Motor neuron (in vitro differentiated cells): ENCODE data around the gene VAC14. TPM values are rescaled to one million over a fixed set of nuclear protein-coding genes. Genes with fewer than 3 reads are reported as not detected.

Source experiments
- ATAC-seq, 8 experiments: fragments of 200-7000 bp; cut with Tn5 transposase; replicated peaks in 6 of 8; 2 replicates each; pipeline ENCODE4 v1.8.0; 2021; ENCODE audit warnings: mild to moderate bottlenecking in 8 of 8, moderate library complexity in 8 of 8
- H3K27ac ChIP-seq, 2 donors: fragments of 250-450 bp; sonication (Bioruptor Pico); 2 replicates each; pipeline ENCODE4 v1.9.0; 2021; ENCODE audit warnings: antibody characterized with exemption in 2 of 2, mild to moderate bottlenecking in 2 of 2, moderate library complexity in 1 of 2
- H3K4me1 ChIP-seq, 2 donors: fragments of 250-450 bp; sonication (Bioruptor Pico); replicated peaks in 1 of 2; 2 replicates each; pipeline ENCODE4 v1.6.1; 2021; ENCODE audit warnings: antibody characterized with exemption in 2 of 2, mild to moderate bottlenecking in 2 of 2, moderate library complexity in 1 of 2
- H3K4me3 ChIP-seq, 5 donors: fragments of 250-450 bp; sonication (Bioruptor Pico); 2 replicates each; pipeline ENCODE4 v1.9.0; 2021; ENCODE audit warnings: antibody characterized with exemption in 5 of 5, mild to moderate bottlenecking in 5 of 5, moderate library complexity in 4 of 5
- WGBS, 10 experiments: fragments of 450-650 bp; shearing (Covaris generic); methylation state at CpG; one replicate each; pipeline ENCODE4 v1.0.0; 2022; 5-methylcytosine and 5-hydroxymethylcytosine counted together
- in situ Hi-C, 9 experiments: fragments of 400-800 bp; cut with MboI; loops; one replicate each; pipeline ENCODE4 v1.15.0; 2021; ENCODE audit warnings: low sequenced_read_pairs in 9 of 9, low pct_unique_long_range_greater_than_20kb in 2 of 9; ENCODE audit not compliant: unreplicated experiment in 9 of 9
- total RNA-seq, 8 experiments: library from RNA; unstranded; fragments of 300-600 nt; gene quantifications; 2 replicates each; pipeline versions ENCODE4 v1.2.3 to v1.2.4, GENCODE V29; 2022

The VAC14 gene
- total RNA-seq, 8 experiments from 2014 or later = 9.3 to 34.5 (median 17.0) TPM

DNA sequence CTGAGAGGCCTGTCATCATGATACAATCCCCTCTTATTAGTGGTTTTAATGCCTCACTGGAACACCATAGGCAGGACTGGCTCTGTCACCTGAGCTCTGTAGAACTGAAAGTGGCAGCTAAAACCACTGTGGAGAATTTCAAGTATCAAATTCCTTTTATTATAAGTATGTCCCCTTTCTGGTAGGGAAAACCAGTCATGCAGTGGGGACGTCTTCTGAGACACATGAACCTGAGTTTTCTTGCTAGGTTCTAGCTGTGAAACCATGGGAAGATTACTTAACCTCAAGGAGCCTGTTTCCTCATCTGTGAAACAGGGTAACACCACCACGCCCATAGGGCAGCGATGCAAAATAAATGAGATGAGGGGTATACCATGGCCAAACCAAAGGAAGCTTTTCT is 4.7 kb downstream of the VAC14 start:
- 50 to 100% (median 93%) methylated on average over 1 to 3 of the region's 3 CpGs; no CpG with 5 or more reads in 3 of the 10 experiments for WGBS, 10 experiments
- no peak for ATAC-seq
- Histone ChIP-seq H3K27ac (no peak overlapping the region), H3K4me3 (no peak overlapping the region), H3K4me1 (peaks cover 4 to 17% of the 10 kb centered on the region in 2 donors)
- in situ Hi-C loops = no loop called here

DNA sequence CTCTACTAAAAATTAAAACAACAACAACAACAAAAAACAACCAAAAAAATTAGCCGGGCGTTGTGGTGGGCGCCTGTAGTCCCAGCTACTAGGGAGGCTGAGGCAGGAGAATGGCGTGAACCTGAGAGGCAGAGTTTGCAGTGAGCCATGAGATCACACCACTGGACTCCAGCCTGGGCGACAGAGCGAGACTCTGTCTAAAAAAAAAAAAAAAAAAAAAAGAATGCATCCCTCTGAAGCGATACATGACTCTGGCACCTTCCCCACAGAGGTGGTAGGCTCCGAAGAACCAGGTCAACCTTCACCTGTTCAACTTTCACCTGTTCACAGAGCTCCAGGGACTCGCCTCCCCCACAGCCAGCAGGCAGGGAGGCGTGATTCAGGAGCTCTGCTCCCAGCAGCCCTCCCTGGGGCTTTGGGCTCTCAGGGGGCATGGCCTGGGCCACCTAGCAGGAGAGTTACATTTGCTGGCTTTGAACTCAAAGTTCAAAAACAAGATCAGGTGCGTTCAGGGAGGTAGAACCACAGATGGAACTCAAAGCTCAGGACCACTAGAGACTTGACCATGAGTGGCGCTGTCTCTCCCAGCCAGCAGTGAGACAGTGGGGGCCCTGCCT is 5.6 kb downstream of the VAC14 start:
- Histone ChIP-seq H3K4me1 (peaks cover 4 to 17% of the 10 kb centered on the region in 2 donors), H3K4me3 (no peak overlapping the region), H3K27ac (no peak overlapping the region)
- 40 to 100% (median 93%) methylated on average over 1 to 7 of the region's 12 CpGs; no CpG with 5 or more reads in 2 of the 10 experiments for WGBS, 10 experiments
- in situ Hi-C loops = no loop called here
- ATAC-seq = no peak

DNA sequence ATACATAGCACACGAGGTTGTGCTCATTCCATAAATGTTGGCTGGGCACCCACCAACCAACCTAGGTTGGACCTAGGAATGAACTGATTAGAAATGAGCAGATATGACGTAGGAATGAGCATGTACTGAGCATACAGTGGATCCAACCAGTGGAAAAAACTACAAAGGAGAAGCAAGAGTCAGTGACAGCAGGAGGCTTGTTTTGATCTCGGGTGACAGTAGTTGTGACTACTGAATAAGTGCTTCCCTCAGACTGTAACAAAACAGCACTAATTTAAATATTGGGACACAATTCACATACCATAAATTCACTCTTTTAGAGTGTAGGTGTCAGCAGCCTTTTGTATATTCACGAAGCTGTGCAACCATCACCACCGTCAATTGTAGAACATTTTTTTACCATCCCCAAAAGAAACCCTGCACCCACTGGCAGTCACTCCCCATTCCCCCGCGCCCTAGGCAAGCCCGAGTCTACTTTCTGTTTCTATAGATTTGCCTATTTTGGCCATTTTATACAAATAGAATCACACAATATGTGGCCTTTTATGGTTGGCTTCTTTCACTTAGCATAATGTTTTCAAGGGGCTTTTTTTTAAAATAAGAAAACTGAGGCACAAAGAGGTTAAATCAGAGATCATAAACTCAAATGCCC is 7.0 kb downstream of the VAC14 start:
- 49 to 94% (median 66%) methylated on average over 2 to 7 of the region's 8 CpGs for WGBS, 10 experiments
- Histone ChIP-seq H3K27ac (no peak overlapping the region), H3K4me1 (peaks cover 0 to 9% of the 10 kb centered on the region in 2 donors), H3K4me3 (no peak overlapping the region)
- peak in 1 of 8 experiments; percentile 6 for ATAC-seq
- in situ Hi-C loops = no loop called here

DNA sequence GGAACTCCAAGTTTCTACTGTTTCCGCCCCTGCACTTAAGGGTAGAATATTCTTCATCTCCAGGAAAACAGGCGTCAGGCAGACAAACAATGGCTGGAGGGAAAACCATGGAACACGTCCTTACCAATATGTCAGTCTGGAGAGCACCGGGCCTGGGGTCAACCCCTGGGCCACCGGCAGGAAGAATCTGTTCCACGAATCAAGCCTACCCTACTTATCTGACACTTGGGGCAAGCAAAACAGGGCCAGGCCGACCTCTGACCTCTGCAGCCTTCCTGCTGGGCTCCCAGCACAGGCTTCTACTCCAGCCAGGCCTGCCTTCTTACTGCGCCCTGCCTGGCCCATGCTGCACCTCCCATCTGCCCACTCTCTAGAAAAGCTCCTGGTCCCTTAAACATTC is 10.1 kb downstream of the VAC14 start:
- H3K4me3 ChIP-seq = no peak overlapping the region
- no peak for ATAC-seq
- peaks cover 0 to 9% of the 10 kb centered on the region in 2 donors for H3K4me1 ChIP-seq
- in situ Hi-C loops = no loop called here
- H3K27ac ChIP-seq = no peak overlapping the region
- 58 to 100% (median 76%) methylated on average over 1 to 6 of the region's 8 CpGs; no CpG with 5 or more reads in 4 of the 10 experiments for WGBS, 10 experiments

DNA sequence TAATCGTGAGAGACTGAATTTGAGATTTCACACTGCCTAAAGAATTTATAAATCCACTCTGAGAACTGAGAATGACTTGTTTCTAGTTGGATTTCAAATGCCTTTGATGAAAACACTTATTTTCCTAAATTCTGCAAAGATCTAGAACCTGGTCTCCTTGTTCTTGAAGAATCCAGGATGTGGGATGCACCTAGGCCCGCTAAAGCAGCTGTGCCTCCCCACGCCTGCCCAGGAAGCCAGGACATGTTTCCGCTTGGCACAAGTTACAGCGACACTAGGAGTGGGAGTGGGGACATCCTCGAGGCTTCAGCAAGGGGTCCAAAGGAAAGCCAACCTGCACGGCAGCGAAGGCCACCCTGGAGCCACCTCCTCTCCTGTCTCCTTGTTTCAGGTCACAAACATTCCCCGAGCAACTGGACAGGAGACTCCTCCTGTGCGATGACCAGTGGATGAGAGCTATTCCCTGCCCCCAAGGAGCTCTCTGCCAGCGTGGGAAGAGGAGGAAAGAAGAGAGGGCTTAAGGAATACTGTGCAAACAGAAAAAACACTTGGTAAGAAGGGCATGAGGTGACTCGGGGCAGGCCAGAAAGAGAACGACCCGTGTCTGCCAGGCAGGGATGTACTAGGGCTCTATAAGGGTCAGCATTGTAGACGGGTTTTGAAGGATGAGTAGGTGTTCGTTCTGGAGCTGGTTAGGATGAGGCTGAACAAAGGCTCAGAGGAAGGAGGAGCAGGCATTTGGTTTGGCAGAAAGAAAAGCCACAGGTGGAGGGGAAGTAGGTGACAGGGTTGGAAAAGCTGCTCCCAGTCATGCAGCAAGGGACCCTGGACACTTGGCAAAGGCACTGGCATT is 11.1 kb downstream of the VAC14 start:
- 40 to 87% (median 77%) methylated on average over 1 to 12 of the region's 16 CpGs; no CpG with 5 or more reads in 2 of the 10 experiments for WGBS, 10 experiments
- H3K4me3 ChIP-seq = no peak overlapping the region
- ATAC-seq = peak in 1 of 8 experiments; percentile 12
- peaks cover 0 to 9% of the 10 kb centered on the region in 2 donors for H3K4me1 ChIP-seq
- in situ Hi-C loops = no loop called here
- no peak overlapping the region for H3K27ac ChIP-seq

DNA sequence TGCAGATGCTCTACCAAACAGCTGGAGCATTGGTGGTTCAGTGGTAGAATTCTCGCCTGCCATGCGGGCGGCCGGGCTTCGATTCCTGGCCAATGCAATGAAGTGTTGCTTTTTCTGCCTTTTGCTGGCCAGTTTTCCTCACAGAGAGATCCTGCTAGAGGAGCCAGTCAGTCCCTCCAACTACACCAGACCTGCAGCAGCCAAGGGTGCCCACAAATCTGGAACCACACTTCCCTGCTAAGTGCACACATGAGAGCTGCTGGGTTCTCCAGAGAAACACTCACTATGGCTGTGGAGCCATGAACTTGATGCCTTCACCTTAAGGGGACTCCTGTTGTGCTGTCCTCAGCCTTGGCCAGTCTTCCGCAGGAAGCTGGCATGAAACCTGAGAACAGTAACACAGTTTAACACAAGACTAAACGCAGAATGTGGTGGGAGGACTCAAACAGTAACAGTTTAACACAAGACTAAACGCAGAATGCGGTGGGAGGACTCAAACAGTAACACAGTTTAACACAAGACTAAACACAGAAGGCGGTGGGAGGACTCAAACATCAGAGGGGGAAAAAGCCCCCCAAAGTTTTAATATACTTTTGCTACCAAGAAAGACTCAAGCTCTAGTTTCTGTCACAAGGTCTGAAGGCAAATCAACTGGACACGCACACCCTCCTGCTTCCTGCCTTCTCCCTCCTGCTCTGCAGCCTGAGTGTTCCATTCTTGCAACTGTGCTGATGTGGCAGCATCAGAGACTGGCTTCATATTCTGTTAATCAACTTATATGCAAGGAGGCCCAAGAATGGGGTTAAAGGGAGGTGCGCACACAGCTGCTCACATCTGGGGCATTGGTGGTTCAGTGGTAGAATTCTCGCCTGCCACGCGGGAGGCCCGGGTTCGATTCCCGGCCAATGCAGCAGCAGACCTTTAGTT is 12.0 kb downstream of the VAC14 start:
- H3K4me1 ChIP-seq = peaks cover 0 to 3% of the 10 kb centered on the region in 2 donors
- no peak overlapping the region for H3K27ac ChIP-seq
- ATAC-seq = peak in 3 of 8 experiments; percentile 76 to 81 (median 77)
- H3K4me3 ChIP-seq = no peak overlapping the region
- 31 to 100% (median 83%) methylated on average over 1 to 12 of the region's 18 CpGs; no CpG with 5 or more reads in 1 of the 10 experiments for WGBS, 10 experiments
- in situ Hi-C loops = no loop called here

DNA sequence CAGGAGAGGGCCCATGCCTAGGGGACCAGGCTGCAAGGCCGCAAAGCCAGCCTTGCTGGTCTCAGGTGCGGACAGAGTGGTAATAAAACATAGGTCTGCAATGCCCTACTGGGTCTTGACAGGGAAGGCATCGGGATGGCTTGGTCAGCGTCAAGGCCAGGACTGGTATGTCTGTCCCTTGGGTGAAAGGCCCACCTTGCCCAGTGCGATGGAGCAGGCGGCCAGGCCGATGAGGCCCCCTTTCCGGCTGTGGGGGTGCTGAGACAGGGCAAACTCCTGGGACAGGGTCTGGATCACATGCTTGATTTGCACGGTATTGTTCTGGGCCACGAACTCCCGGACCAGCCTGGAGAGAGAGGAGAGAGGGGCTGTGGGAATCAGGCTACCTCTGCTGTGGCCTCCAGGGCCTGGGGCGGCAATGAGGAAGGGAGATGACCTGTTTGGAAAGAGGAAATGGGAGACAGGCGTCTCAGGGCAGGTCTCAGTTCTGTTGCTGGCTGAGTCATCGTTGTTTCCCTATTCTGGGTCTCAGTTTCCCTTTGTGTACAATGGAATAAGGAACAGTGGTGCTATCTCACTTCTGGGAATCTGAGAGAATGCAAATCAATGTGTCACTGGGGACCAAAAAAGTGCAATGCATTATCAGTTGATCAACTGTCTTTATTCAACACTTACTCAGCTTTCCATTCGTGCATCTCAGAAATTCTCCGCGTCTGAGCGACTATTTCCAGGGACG is 14.8 kb downstream of the VAC14 start:
- in situ Hi-C loops = no loop called here
- no peaks in the 10 kb centered on the region for H3K4me1 ChIP-seq
- H3K27ac ChIP-seq = no peak overlapping the region
- WGBS, 10 experiments = 68 to 100% (median 97%) methylated on average over 2 to 14 of the region's 19 CpGs; no CpG with 5 or more reads in 1 of the 10 experiments
- no peak for ATAC-seq
- H3K4me3 ChIP-seq = no peak overlapping the region

DNA sequence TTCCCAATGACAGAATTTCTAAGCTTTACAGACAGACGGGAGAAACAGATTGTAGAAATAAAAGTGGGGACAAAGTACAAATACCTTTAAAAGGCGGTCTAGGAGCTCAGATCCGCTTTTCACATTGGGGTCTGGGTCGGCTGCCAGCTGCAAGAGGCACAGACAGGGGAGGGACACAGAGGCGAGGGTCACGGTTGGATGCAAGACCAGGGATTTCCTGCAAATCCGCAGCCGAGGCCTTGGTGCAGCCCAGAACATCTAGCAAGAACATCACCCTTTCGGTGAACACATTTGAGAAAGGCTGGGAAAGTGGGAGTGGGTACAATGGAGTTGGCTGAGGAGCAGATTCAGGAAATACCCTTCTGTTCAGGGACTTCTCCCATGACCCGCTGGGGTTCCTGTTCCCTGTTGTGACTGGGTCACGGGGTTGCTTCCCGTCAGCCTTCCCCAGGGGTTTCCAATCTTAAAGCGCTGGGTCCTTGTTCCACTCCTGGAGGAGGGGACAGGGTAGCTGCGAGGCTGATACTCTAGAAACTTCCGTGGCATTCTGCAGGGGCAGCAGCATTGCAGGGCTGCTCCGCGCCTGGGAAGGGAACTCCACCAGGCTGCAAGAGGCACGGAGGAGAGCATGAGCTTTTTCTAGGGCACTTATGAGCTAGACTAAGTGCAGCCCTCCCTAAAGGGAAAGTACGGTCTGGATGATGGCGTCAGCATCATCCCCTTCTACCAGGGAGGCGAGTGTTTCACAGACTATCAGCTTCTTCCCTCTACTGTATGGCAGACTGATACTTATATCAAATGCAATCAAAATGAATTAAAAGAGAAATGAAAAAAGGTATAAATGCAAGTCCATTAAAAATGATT is 16.0 kb downstream of the VAC14 start:
- WGBS, 10 experiments = 75 to 100% (median 96%) methylated on average over 2 to 13 of the region's 21 CpGs
- no peaks in the 10 kb centered on the region for H3K4me1 ChIP-seq
- no peak for ATAC-seq
- in situ Hi-C loops = no loop called here
- no peak overlapping the region for H3K4me3 ChIP-seq
- H3K27ac ChIP-seq = no peak overlapping the region

DNA sequence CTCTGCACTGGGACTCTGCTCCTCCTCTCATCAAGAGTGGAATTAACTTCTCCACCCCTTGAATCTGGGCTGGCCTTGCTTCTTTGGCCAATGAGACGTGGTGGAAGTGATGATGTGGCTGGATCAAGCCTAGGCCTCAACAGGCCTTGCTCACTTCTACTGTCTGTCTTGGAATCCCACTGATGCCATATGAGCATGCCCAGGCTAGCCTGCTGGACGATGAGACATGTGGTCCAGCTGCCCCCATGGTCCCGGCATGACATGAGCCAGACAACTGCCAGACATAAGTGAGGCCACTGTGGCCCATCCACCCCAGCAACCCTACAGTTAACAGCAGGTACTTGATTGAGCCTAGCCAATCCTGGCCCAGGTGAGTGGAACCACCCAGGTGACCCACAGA is 18.7 kb downstream of the VAC14 start:
- ATAC-seq = no peak
- Histone ChIP-seq H3K4me3 (no peak overlapping the region), H3K27ac (no peak overlapping the region), H3K4me1 (no peaks in the 10 kb centered on the region)
- in situ Hi-C loops = no loop called here
- 80 to 100% (median 100%) methylated on average over 1 of the region's 3 CpGs; no CpG with 5 or more reads in 7 of the 10 experiments for WGBS, 10 experiments

- in situ Hi-C loops = no loop called here
- H3K4me1 ChIP-seq = no peaks in the 10 kb centered on the region
- 84 to 100% (median 93%) methylated on average over 2 to 6 of the region's 14 CpGs; no CpG with 5 or more reads in 4 of the 10 experiments for WGBS, 10 experiments
- no peak overlapping the region for H3K4me3 ChIP-seq
- H3K27ac ChIP-seq = no peak overlapping the region
- ATAC-seq = no peak
These were observed 19.2 kb downstream of the VAC14 start for GRCh38 chr16:70781800-70782199.

DNA sequence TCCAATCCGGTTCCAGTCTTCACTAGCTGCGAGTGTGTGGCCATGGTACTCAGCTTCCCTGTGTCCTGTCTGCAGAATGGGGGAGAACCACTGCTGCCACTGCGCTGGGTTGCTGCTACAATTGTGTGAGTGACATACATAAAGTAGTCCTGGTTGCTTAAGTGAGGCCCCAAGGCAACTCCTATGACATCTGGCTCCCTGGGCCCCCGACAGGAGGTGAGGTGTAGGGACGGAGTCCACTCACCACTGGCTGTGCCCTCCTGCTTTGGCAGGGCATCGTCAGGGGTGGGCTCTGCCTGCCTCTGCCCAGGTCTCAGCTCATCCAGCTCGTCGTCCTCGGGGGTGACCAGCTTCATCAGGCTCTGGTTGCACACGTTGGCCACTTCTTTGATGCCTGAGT is 20.4 kb downstream of the VAC14 start:
- Histone ChIP-seq H3K4me1 (no peaks in the 10 kb centered on the region), H3K27ac (no peak overlapping the region), H3K4me3 (no peak overlapping the region)
- ATAC-seq = no peak
- WGBS, 10 experiments = 86 to 100% (median 95%) methylated on average over 1 to 5 of the region's 10 CpGs; no CpG with 5 or more reads in 5 of the 10 experiments
- in situ Hi-C loops = no loop called here
